Neuronal stem cell (in vitro differentiated cells): ENCODE results near the gene BARX1.

Source experiments
- DNase-seq: peaks from one replicate; pipeline ENCODE4 v3.0.0-alpha.2; 2013; ENCODE audit warnings: low spot score
- H2AFZ ChIP-seq: one replicate; pipeline ENCODE4 v1.6.1; 2013; ENCODE audit warnings: mild to moderate bottlenecking, low read length, inconsistent platforms
- H2AK5ac ChIP-seq: 2 replicates; pipeline ENCODE4 v1.6.1; 2013; ENCODE audit warnings: low read depth, mild to moderate bottlenecking, inconsistent platforms, low read length, moderate library complexity, mixed read lengths
- H2BK120ac ChIP-seq: 2 replicates; pipeline ENCODE4 v1.6.1; 2013; ENCODE audit warnings: low read depth, mild to moderate bottlenecking, inconsistent platforms, low read length, moderate library complexity, mixed read lengths
- H2BK12ac ChIP-seq: one replicate; pipeline ENCODE4 v1.6.1; 2013; ENCODE audit warnings: low read length, inconsistent platforms
- H2BK15ac ChIP-seq: 2 replicates; pipeline ENCODE4 v1.6.1; 2013; ENCODE audit warnings: mild to moderate bottlenecking, low read length, inconsistent platforms, mixed read lengths
- H2BK5ac ChIP-seq: one replicate; pipeline ENCODE4 v1.6.1; 2013; ENCODE audit warnings: inconsistent platforms, mild to moderate bottlenecking, low read length, moderate library complexity
- H3K14ac ChIP-seq: one replicate; pipeline ENCODE4 v1.6.1; 2013; ENCODE audit warnings: low read length, inconsistent platforms
- H3K18ac ChIP-seq: 2 replicates; pipeline ENCODE4 v1.6.1; 2013; ENCODE audit warnings: low read length, inconsistent platforms
- H3K23ac ChIP-seq: 2 replicates; pipeline ENCODE4 v1.6.1; 2013; ENCODE audit warnings: low read depth, mild to moderate bottlenecking, mixed read lengths, low read length, inconsistent platforms; ENCODE audit not compliant: poor library complexity
- H3K27ac ChIP-seq: replicated peaks from 3 replicates; pipeline ENCODE4 v1.5.1; 2013; ENCODE audit warnings: low read length, inconsistent platforms
- H3K27me3 ChIP-seq, 3 experiments: 2 replicates each; pipeline ENCODE4 v1.6.1; 2013; ENCODE audit warnings: low read length in 3 of 3, mild to moderate bottlenecking in 2 of 3, inconsistent platforms in 1 of 3, low read depth in 1 of 3, mixed read lengths in 1 of 3, moderate library complexity in 1 of 3; ENCODE audit not compliant: control insufficient read depth in 3 of 3, insufficient read depth in 3 of 3
- H3K36me3 ChIP-seq, 2 donors: replicated peaks in 1 of 2; 2 replicates each; pipeline ENCODE4 v1.6.1; 2013; ENCODE audit warnings: low read length in 2 of 2; ENCODE audit not compliant: control insufficient read depth in 2 of 2, insufficient read depth in 2 of 2
- H3K4ac ChIP-seq: 2 replicates; pipeline ENCODE4 v1.6.1; 2013; ENCODE audit warnings: inconsistent platforms, mild to moderate bottlenecking, low read length, moderate library complexity
- H3K4me1 ChIP-seq, 2 donors: 1 replicate in 1 of 2; 2 replicates in 1 of 2; pipeline ENCODE4 v1.6.1; 2013; ENCODE audit warnings: low read length in 2 of 2, low read depth in 1 of 2; ENCODE audit not compliant: control insufficient read depth in 2 of 2, insufficient read depth in 1 of 2
- H3K4me2 ChIP-seq: one replicate; pipeline ENCODE4 v1.6.1; 2013; ENCODE audit warnings: mild to moderate bottlenecking, low read length, inconsistent platforms; ENCODE audit not compliant: insufficient read depth, poor library complexity, severe bottlenecking
- H3K4me3 ChIP-seq, 2 donors: 2 replicates each; pipeline ENCODE4 v1.5.1; 2013; ENCODE audit warnings: low read length in 2 of 2, mild to moderate bottlenecking in 2 of 2, inconsistent platforms in 1 of 2, moderate library complexity in 1 of 2
- H3K79me1 ChIP-seq: one replicate; pipeline ENCODE4 v1.6.1; 2013; ENCODE audit warnings: low read depth, mild to moderate bottlenecking, inconsistent platforms, low read length, moderate library complexity
- H3K9ac ChIP-seq: one replicate; pipeline ENCODE4 v1.6.1; 2013; ENCODE audit warnings: mild to moderate bottlenecking, low read depth, low read length, inconsistent platforms; ENCODE audit not compliant: poor library complexity
- H3K9me3 ChIP-seq, 2 donors: replicated peaks in 1 of 2; 2 replicates each; pipeline versions ENCODE3 to v1.6.1; 2013; ENCODE audit warnings: low read length in 2 of 2, mild to moderate bottlenecking in 2 of 2, inconsistent platforms in 1 of 2, low read depth in 1 of 2, mixed read lengths in 1 of 2, moderate library complexity in 1 of 2; ENCODE audit not compliant: control insufficient read depth in 2 of 2, insufficient read depth in 1 of 2
- H4K8ac ChIP-seq: one replicate; pipeline ENCODE4 v1.6.1; 2013; ENCODE audit warnings: low read depth, mild to moderate bottlenecking, inconsistent platforms, low read length, moderate library complexity
- H4K91ac ChIP-seq: one replicate; pipeline ENCODE4 v1.6.1; 2013; ENCODE audit warnings: low read length, low read depth, mild to moderate bottlenecking, inconsistent platforms; ENCODE audit not compliant: poor library complexity
- WGBS, 2 donors: extraction: QIAGEN DNeasy Blood & Tissue Kit; methylation state at CpG; one replicate each; pipeline ENCODE4 v1.1.7; 2013; ENCODE audit warnings: missing lambda C conversion rate in 2 of 2, mixed read lengths in 1 of 2; ENCODE audit not compliant: insufficient read length in 2 of 2, insufficient replicate concordance in 1 of 2; ENCODE audit errors: extremely low coverage in 2 of 2; 5-methylcytosine and 5-hydroxymethylcytosine counted together

The BARX1 gene

DNA sequence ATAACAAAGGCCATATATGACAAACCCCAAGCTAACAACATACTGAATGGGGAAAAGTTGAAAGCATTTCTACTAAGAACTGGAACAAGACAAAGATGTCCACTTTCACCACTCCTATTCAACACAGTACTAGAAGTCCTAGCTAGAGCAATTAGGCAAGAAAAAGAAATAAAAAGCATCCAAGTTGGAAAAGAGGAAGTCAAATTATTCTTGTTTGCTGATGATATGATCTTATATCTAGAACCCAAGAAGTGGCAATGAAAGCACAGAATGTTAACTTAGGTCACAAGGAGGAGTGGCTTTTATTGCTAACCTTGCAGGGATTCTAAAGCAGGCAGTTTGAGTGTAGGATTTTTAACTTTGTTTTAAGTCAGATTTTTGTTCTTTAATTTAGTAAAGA lies 35.3 kb upstream of the BARX1 start:
- H3K36me3 ChIP-seq = no peaks in the 10 kb centered on the region
- no peak overlapping the region for H3K14ac ChIP-seq
- no peak overlapping the region for H2BK5ac ChIP-seq
- no peak overlapping the region for H2BK15ac ChIP-seq
- no peak overlapping the region for H3K4me2 ChIP-seq
- H4K91ac ChIP-seq = no peak overlapping the region
- H2BK120ac ChIP-seq = no peak overlapping the region
- H4K8ac ChIP-seq = no peak overlapping the region
- no peak overlapping the region for H3K4me3 ChIP-seq
- no peak for DNase-seq
- H3K27ac ChIP-seq = no peak overlapping the region
- no peaks in the 10 kb centered on the region for H3K4me1 ChIP-seq
- H2AFZ ChIP-seq = no peak overlapping the region
- no peak overlapping the region for H2BK12ac ChIP-seq
- peaks cover 0 to 4% (median 0%) of the 10 kb centered on the region in 3 experiments for H3K27me3 ChIP-seq
- no peak overlapping the region for H3K4ac ChIP-seq
- peaks cover 1 to 4% of the 10 kb centered on the region in 2 donors for H3K9me3 ChIP-seq
- no peak overlapping the region for H3K18ac ChIP-seq
- H3K23ac ChIP-seq = no peak overlapping the region
- H3K79me1 ChIP-seq = no peaks in the 10 kb centered on the region
- H3K9ac ChIP-seq = no peak overlapping the region
- no peak overlapping the region for H2AK5ac ChIP-seq

- Histone ChIP-seq H3K79me1 (no peaks in the 10 kb centered on the region), H3K4ac (no peak overlapping the region), H3K14ac (no peak overlapping the region), H3K4me3 (no peak overlapping the region), H3K4me1 (no peaks in the 10 kb centered on the region), H2AFZ (no peak overlapping the region), H3K27ac (no peak overlapping the region), H4K91ac (no peak overlapping the region), H3K23ac (no peak overlapping the region), H2BK15ac (no peak overlapping the region), H2BK120ac (no peak overlapping the region), H3K4me2 (no peak overlapping the region), H3K9me3 (peaks cover 3 to 4% of the 10 kb centered on the region in 2 donors), H2BK12ac (no peak overlapping the region), H3K18ac (no peak overlapping the region), H2BK5ac (no peak overlapping the region), H3K9ac (no peak overlapping the region), H2AK5ac (no peak overlapping the region), H3K36me3 (no peaks in the 10 kb centered on the region), H3K27me3 (no peaks in the 10 kb centered on the region), H4K8ac (no peak overlapping the region)
- no peak for DNase-seq
- WGBS, 2 donors = no CpG with 5 or more reads among the region's 1 CpG
These were observed 32.9 kb upstream of the BARX1 start for GRCh38 chr9:93988056-93988455.

DNA sequence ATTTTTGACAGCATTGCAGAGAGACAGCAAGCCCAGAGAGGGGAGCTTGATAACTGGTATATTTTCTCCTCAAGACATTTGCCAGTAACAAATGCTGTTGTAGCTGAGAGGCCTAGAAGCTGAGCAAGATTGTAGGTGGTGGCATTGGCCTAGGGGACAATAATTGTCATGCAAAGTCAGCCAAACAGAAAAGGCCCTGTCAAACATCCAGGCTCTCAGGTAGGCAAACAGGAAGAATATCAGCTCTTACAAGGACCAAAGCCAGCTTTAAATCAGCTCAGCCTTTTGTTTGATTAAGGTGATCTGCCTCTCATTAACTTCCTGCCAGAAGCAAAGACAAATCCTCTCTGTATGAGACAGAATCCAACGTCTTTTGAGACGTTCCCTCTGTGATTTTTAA lies 29.7 kb upstream of the BARX1 start:
- Histone ChIP-seq H2BK12ac (no peak overlapping the region), H3K4me2 (no peak overlapping the region), H3K4ac (no peak overlapping the region), H4K8ac (no peak overlapping the region), H3K36me3 (no peaks in the 10 kb centered on the region), H3K23ac (no peak overlapping the region), H3K4me1 (no peaks in the 10 kb centered on the region), H3K79me1 (no peaks in the 10 kb centered on the region), H3K4me3 (no peak overlapping the region), H2BK15ac (no peak overlapping the region), H3K9me3 (peaks cover 3 to 4% of the 10 kb centered on the region in 2 donors), H3K27ac (no peak overlapping the region), H2AK5ac (no peak overlapping the region), H3K18ac (no peak overlapping the region), H3K27me3 (no peaks in the 10 kb centered on the region), H2BK5ac (no peak overlapping the region), H3K9ac (no peak overlapping the region), H4K91ac (no peak overlapping the region), H3K14ac (no peak overlapping the region), H2BK120ac (no peak overlapping the region), H2AFZ (no peak overlapping the region)
- DNase-seq = no peak
- no CpG with 5 or more reads among the region's 2 CpGs for WGBS, 2 donors

DNA sequence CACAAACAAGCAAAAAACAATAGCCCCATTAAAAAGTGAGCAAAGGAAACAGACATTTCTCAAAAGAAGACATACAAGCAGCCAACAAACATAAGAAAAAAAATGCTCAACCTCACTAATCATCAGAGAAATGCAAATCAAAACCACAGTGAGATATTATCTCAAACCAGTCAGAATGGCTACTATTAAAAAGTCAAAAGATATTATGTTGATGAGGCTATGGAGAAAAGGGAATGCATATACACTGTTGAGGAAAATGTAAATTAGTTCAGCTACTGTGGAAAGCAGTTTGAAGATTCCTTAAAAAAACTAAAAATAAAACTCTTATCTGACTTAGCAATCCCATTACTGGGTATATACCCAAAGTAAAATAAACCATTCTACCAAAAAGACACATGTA lies 28.7 kb upstream of the BARX1 start:
- H2AK5ac ChIP-seq = no peak overlapping the region
- no peak overlapping the region for H3K4me2 ChIP-seq
- no peak overlapping the region for H4K91ac ChIP-seq
- no peak overlapping the region for H2BK12ac ChIP-seq
- H3K4ac ChIP-seq = no peak overlapping the region
- no peaks in the 10 kb centered on the region for H3K36me3 ChIP-seq
- H3K27me3 ChIP-seq = peaks cover 0 to under 1% (median 0%) of the 10 kb centered on the region in 3 experiments
- H3K18ac ChIP-seq = no peak overlapping the region
- no peak overlapping the region for H3K23ac ChIP-seq
- no peak overlapping the region for H4K8ac ChIP-seq
- H3K14ac ChIP-seq = no peak overlapping the region
- no peak overlapping the region for H2BK15ac ChIP-seq
- no peaks in the 10 kb centered on the region for H3K79me1 ChIP-seq
- DNase-seq = no peak
- peaks cover 2 to 4% of the 10 kb centered on the region in 2 donors for H3K9me3 ChIP-seq
- no peak overlapping the region for H2BK120ac ChIP-seq
- H2AFZ ChIP-seq = no peak overlapping the region
- H2BK5ac ChIP-seq = no peak overlapping the region
- H3K27ac ChIP-seq = no peak overlapping the region
- no peak overlapping the region for H3K9ac ChIP-seq
- H3K4me1 ChIP-seq = no peaks in the 10 kb centered on the region
- no peak overlapping the region for H3K4me3 ChIP-seq
